ENCODE data around the gene MBNL3.
"Not testable (repeated sequence)": the region's sequence is repeated elsewhere in the genome, so short reads cannot be mapped to it uniquely, and the experiment has no call there.

The MBNL3 gene

DNA sequence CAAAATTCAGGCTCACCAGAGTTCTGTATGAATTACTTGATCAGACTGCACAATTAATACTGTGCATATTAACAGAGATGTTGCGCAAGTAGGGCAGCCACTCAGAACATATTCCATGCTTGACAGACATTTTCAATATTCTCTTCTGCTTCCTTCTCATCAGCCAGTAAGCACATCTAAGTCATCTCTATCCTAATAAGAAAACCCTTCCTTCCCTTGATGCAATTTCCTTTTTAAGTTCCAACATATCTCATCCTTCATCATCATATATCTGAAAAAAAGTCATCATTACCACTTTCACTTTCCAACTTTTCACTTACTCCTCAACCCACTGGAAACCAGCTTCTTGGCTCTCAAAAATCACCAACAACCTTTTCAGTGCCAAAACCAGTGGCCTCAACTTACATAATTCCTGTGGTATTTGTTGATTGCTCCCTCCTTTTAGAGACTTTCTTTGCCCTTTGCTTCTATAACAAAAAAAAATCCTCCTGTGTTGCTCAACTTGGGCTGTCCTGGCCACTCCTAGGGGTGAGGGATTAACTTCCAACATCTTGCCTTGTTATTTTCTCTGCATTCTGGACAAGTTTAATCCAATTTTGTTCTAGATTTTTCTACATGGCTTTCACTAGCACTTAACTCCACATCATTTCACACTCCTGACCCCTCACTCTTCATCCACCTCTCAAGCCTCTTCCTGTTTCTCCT lies 14.1 kb downstream of the MBNL3 start:
- no peak for DNase-seq

GRCh38 chrX:132472397-132472796 lies 16.4 kb downstream of the MBNL3 start:
- no peak for DNase-seq

GRCh38 chrX:132470831-132471230 lies 18.0 kb downstream of the MBNL3 start:
- no peak for DNase-seq

GRCh38 chrX:132470179-132470578 lies 18.7 kb downstream of the MBNL3 start:
- DNase-seq = no peak

GRCh38 chrX:132468454-132468853 lies 20.4 kb downstream of the MBNL3 start:
- DNase-seq = no peak

- DNase-seq = no peak
Measured at GRCh38 chrX:132467989-132468388, 20.8 kb downstream of the MBNL3 start.

- no peak for DNase-seq
Measured at GRCh38 chrX:132467026-132467425, 21.8 kb downstream of the MBNL3 start.

GRCh38 chrX:132463411-132463810 lies 25.4 kb downstream of the MBNL3 start:
- DNase-seq = no peak

DNA sequence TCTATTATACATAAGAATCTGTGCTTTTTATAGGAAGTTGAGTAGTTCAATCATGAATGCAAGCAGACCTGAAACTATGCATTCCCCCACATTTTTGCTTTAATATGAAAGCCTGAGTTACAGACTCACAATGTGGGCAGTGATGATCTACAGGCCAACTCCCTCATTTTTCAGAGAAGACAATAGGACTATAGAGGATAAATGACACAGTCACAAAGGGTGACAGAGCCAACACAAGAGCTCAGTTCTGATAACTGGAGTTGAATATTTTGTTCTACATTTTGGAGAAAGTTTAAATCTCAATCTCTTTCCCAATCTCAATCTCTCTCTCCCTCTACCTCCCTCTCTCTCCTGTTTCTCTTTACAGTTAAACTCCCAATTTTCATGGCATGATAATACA lies 27.0 kb downstream of the MBNL3 start:
- no peak for DNase-seq

DNA sequence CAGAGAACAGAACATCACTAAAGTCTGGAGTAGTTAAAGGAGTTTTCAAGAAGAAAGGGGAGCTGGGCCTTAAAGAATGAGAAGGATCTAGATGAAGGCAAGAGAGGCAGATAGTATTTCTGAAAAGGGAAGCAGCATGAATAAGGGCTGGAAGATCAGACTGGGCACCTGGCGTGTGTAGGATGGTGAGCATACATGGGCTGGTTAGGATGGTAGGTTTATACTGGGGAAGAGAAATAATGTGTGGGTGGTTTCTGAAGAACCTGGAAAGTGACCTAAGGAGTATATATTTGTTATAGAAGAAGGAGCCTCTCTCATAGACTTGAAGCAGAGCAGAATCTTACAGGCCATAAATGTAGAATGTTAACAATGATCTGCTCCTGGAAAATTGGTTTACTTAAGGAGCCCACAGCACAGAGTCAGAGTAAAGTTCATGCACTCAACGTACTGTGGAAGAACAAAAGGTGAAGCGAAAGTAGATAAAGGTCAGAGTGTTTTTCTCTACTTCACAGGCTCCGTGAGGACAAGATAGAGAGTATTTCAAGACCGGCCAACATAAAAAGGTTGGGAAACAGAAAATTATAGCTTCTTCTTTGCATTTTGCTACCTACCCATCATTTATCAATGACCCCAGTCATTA lies 35.8 kb downstream of the MBNL3 start:
- no peak for DNase-seq

GRCh38 chrX:132445909-132446308 lies 42.9 kb downstream of the MBNL3 start:
- not testable (repeated sequence) for DNase-seq

- DNase-seq = no peak
Measured at GRCh38 chrX:132444936-132445335, 43.9 kb downstream of the MBNL3 start.

DNA sequence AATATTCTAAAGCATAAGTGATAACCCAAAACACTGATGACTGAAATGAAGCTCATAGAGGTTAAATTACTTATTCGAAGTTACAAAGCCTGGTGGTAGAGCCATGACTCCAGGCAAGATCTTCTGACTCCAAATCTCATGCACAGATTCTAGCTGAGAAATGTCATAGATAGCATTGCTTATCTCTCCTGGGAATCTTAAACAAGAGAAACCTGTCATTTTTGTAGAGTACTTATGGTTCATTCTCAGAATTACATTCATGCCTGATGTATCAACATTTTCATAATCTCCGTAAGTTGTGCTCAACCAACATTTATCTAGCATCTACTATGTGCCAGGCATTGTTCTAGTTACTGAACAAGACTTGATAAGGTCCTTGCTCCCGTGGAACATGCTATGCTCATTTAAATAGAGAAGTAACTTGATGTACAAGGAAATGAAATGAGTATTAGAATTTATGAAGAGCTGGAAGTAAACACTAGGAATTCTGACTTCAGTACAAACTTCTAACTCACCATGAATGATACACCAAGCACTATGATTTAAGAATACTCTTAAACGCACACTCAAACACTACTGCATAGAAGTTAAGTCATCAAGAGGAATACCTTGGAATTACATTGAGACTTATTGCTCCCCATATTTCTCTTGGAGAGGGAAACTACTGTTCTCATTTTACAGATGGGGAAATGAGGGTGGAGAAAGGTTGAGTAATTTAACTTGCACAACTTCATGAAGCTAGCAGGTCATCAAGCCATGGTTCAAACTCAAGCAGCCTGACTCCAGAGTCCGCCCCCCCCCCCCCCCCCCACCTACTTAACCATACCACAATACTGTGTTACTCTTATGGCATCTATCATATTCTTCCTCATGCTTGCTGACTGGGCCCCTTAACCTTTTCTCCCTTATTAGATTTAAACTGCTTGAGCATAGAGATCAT lies 45.4 kb downstream of the MBNL3 start:
- no peak for DNase-seq

GRCh38 chrX:132442691-132443090 lies 46.1 kb downstream of the MBNL3 start:
- DNase-seq = no peak

GRCh38 chrX:132435222-132435621 lies 53.6 kb downstream of the MBNL3 start:
- no peak for DNase-seq

DNA sequence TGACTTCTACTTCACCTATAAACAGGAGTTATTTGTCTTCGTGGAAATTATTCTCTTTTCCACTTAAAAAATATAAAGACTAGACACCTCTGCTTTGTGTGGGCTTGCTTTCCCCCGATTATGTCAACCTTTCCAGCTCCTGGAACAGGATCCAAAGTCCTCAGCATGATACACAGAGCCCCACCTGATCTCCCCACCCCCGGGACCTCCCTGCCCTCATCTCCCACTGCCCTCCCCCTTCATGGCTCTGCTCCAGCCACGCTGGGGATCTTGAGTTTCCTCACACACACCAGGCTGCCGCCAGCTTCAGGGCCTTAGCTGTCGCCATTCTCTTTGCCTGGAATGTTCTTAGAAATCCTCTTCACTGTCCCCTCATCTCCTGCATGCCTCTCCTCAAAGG lies 55.3 kb downstream of the MBNL3 start:
- no peak for DNase-seq

- DNase-seq = no peak
Measured at GRCh38 chrX:132433001-132433400, 55.8 kb downstream of the MBNL3 start.

- no peak for DNase-seq
Measured at GRCh38 chrX:132428896-132429295, 59.9 kb downstream of the MBNL3 start.

- no peak for DNase-seq
Measured at GRCh38 chrX:132426695-132427281, 62.0 kb downstream of the MBNL3 start.

GRCh38 chrX:132425744-132426318 lies 63.0 kb downstream of the MBNL3 start:
- DNase-seq = no peak

- DNase-seq = no peak
Measured at GRCh38 chrX:132423323-132423722, 65.5 kb downstream of the MBNL3 start.

GRCh38 chrX:132415012-132415411 lies 73.8 kb downstream of the MBNL3 start:
- DNase-seq = no peak

- DNase-seq = no peak
Measured at GRCh38 chrX:132414404-132414803, 74.4 kb downstream of the MBNL3 start.
